Measurements from ENCODE around the gene GPRC5A. TPM values are rescaled to one million over a fixed set of nuclear protein-coding genes. Genes with fewer than 3 reads are reported as not detected.
"Not testable (repeated sequence)": the region's sequence is repeated elsewhere in the genome, so short reads cannot be mapped to it uniquely, and the experiment has no call there.

Gene GPRC5A
- polyA plus RNA-seq, 1 experiment, result 118 TPM

DNA sequence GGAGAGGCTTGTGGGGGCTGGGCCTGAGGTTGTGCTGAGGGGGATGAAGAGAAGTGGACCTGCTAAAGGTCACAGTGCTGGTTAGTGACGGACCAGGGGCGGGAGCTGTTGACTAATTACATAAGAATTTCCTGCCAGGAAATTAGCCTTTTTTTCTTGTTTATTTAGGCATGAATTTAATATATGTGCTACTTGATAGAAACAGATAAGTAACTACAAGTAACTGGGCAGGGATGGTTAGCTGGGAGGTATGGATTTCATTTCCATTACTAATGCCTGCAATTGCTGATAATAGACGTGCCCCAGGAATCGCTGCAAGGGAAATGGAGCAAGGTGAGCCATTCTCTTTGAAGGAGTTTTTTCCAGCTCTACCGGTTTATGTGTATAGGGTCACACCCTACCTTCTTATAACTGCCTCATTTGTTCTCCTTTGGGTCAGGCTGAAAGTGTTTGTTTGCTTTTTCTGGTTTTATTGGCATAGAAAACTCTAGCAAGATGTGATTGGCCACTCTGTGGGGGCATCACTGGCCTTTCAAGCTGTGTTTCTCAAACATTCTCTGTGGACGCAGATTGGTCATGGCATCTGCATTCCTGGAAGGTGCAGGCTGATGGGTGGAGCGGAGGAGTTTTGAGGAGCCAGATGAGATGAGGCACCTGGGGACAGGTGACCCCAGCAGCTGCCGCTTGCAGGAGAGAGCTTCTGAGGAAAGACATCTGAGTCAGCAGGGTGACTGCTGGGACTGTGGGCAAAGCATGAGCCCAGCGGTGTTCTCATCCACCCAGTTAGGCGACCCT, 19.0 kb upstream of the GPRC5A start:
- DNase-seq (ENCODE audit: low read depth, low spot score), result no peak
- Histone ChIP-seq H3K27ac (ENCODE audit: low read depth, low read length) (peak overlapping the region; percentile 88), H3K27me3 (ENCODE audit: control insufficient read depth, insufficient read depth, low read length) (no peaks in the 10 kb centered on the region), H3K4me3 (ENCODE audit: low read depth, low read length) (no peak overlapping the region; the same call in 1 of the 2 replicates), H3K9me3 (ENCODE audit: control insufficient read depth, insufficient read depth, low read length) (peaks cover 11% of the 10 kb centered on the region)
- TF ChIP-seq, protein P1, sequence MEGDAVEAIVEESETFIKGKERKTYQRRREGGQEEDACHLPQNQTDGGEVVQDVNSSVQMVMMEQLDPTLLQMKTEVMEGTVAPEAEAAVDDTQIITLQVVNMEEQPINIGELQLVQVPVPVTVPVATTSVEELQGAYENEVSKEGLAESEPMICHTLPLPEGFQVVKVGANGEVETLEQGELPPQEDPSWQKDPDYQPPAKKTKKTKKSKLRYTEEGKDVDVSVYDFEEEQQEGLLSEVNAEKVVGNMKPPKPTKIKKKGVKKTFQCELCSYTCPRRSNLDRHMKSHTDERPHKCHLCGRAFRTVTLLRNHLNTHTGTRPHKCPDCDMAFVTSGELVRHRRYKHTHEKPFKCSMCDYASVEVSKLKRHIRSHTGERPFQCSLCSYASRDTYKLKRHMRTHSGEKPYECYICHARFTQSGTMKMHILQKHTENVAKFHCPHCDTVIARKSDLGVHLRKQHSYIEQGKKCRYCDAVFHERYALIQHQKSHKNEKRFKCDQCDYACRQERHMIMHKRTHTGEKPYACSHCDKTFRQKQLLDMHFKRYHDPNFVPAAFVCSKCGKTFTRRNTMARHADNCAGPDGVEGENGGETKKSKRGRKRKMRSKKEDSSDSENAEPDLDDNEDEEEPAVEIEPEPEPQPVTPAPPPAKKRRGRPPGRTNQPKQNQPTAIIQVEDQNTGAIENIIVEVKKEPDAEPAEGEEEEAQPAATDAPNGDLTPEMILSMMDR (IDR thresholded peaks at IDR 0.05; ENCODE audit: low read depth, low read length), result no peak
- POLR2A ChIA-PET, result interaction anchor here (1.2 to 1.6 kb wide), 2 partner anchors 8 to 19 kb away, joined by 4 to 6 read pairs; partner anchors contain the start of gene GPRC5A
- CTCF ChIA-PET, result interaction anchor here (0.6 to 0.8 kb wide), 2 partner anchors 23 to 34 kb away, joined by 3 read pairs; no protein-coding TSS in a partner anchor

DNA sequence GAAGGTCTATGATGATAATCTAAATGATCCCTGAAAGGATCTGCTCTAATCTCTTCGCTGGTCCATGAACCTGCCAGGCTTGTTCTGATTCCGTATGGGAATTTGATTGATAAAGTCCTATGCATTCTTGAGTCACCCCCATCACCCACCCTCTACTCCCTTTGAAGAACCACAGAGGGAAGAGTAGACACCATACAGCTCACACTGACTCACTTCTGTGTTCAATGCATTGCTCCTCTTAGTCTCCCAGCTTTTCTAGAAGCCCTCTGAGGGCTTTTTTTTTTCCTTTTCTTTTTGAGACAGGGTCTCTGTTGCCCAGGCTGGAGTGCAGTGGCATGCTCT, 18.5 kb upstream of the GPRC5A start:
- no peak for DNase-seq (ENCODE audit: low read depth, low spot score)
- TF ChIP-seq, protein P1 (IDR thresholded peaks at IDR 0.05; ENCODE audit: low read depth, low read length), result no peak
- ChIA-PET POLR2A (interaction anchor here (1.2 to 1.6 kb wide), 2 partner anchors 8 to 18 kb away, joined by 4 to 6 read pairs; partner anchors contain the start of gene GPRC5A), CTCF (no interaction called here)
- H3K4me3 ChIP-seq (ENCODE audit: low read depth, low read length), result no peak overlapping the region
- peak overlapping the region; percentile 88 for H3K27ac ChIP-seq (ENCODE audit: low read depth, low read length)
- H3K27me3 ChIP-seq (ENCODE audit: control insufficient read depth, insufficient read depth, low read length), result no peaks in the 10 kb centered on the region
- peaks cover 9% of the 10 kb centered on the region for H3K9me3 ChIP-seq (ENCODE audit: control insufficient read depth, insufficient read depth, low read length)

DNA sequence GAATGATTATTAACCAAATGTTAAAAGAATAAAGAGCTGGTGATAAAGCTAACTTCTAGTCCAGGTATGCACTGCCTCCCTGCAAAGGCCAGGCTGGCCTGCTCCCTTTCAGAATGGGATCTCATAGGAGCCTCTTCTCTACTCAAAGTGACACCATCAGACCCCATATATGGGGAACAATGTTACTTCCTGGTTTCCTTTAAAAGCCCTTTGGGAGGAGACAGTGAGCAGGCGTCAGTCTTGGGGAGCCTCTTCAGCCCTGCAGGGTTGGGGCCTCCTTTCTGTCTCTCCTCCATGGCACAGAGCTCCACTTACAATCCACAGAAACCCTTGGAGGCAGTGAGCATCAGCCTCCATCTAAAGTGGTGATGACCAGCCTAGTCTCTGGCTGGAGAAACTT, 17.3 kb upstream of the GPRC5A start:
- Histone ChIP-seq H3K4me3 (ENCODE audit: low read depth, low read length) (no peak overlapping the region), H3K27me3 (ENCODE audit: control insufficient read depth, insufficient read depth, low read length) (no peaks in the 10 kb centered on the region), H3K27ac (ENCODE audit: low read depth, low read length) (no peak overlapping the region), H3K9me3 (ENCODE audit: control insufficient read depth, insufficient read depth, low read length) (peaks cover 8% of the 10 kb centered on the region)
- ChIA-PET POLR2A (interaction anchor here (1.4 kb wide), 1 partner anchor 17 kb away, joined by 5 read pairs; the partner anchor contains the start of gene GPRC5A), CTCF (interaction anchor here (1.2 kb wide), 1 partner anchor 17 kb away, joined by 3 read pairs; the partner anchor contains the start of gene GPRC5A)
- DNase-seq (ENCODE audit: low read depth, low spot score), result no peak
- TF ChIP-seq, protein P1 (IDR thresholded peaks at IDR 0.05; ENCODE audit: low read depth, low read length), result no peak

DNA sequence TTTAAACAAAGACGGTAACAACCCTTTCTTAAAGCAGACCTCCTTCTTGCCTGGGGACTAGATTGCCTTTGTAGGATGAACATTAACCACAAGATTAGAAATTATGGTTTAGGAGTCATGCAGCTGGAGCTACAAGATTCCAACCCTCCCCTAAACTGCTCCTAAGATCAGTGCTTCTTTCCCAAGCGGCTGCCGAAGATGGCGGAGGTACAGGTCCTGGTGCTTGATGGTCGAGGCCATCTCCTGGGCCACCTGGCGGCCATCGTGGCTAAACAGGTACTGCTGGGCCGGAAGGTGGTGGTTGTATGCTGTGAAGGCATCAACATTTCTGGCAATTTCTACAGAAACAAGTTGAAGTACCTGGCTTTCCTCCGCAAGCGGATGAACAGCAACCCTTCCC, 16.1 kb upstream of the GPRC5A start:
- CTCF ChIA-PET; H3K27ac ChIP-seq (ENCODE audit: low read depth, low read length); H3K9me3 ChIP-seq (ENCODE audit: control insufficient read depth, insufficient read depth, low read length); H3K4me3 ChIP-seq (ENCODE audit: low read depth, low read length); POLR2A ChIA-PET; DNase-seq (ENCODE audit: low read depth, low spot score); H3K27me3 ChIP-seq (ENCODE audit: control insufficient read depth, insufficient read depth, low read length): not testable (repeated sequence)

DNA sequence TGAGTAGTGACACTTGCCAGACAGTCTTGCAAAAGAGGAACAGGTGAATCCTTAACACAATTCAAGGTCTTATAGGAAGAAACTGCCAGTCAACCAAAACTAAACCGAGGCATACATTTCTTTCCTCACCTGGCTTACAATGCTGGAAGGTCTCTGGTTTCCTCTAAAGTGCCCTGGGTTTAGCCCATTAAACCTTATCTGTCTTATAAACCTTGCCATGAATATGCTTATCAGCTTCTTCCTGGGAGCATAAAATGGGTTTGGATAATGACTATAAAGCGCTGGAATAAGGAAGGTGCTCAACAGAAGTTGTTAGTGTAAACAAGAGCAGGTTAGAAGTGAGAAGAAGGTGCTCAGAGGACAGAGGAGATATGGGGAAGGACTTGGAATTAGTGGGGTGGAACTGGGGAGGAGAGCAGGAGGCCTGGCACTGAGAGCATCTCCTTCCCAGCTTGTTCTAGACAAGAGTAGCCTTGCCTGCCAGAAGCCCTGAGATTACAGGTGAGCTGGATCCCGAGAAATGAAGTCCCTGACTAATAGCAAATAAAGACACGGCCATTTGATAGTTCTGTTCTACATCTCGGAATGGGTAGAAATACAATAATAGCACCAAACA, 14.1 kb upstream of the GPRC5A start:
- ChIA-PET CTCF (interaction anchor here (1.4 kb wide), 1 partner anchor 20 kb away, joined by 3 read pairs; no protein-coding TSS in a partner anchor), POLR2A (interaction anchor here (0.7 kb wide), 1 partner anchor 30 kb away, joined by 3 read pairs; no protein-coding TSS in a partner anchor)
- H3K27ac ChIP-seq (ENCODE audit: low read depth, low read length), result no peak overlapping the region
- no peak for DNase-seq (ENCODE audit: low read depth, low spot score)
- H3K4me3 ChIP-seq (ENCODE audit: low read depth, low read length), result no peak overlapping the region
- no peaks in the 10 kb centered on the region; the same call in 1 of the 2 replicates for H3K9me3 ChIP-seq (ENCODE audit: control insufficient read depth, insufficient read depth, low read length)
- H3K27me3 ChIP-seq (ENCODE audit: control insufficient read depth, insufficient read depth, low read length), result no peaks in the 10 kb centered on the region
- TF ChIP-seq, protein P1 (IDR thresholded peaks at IDR 0.05; ENCODE audit: low read depth, low read length), result no peak
